GM20000 (cell line): Measurements from ENCODE around the gene RPUSD4.
"Not testable (repeated sequence)": the region's sequence is repeated elsewhere in the genome, so short reads cannot be mapped to it uniquely, and the experiment has no call there.

Experiments used
- DNase-seq: peaks from one replicate; pipeline ENCODE4 v3.0.0; 2012; ENCODE audit warnings: low spot score
- TF ChIP-seq, protein P1 (sequence below): IDR thresholded peaks from 2 replicates; pipeline ENCODE4 v1.5.1; 2012; ENCODE audit warnings: mild to moderate bottlenecking, control low read depth; ENCODE audit errors: extremely low read depth, missing control alignments

The RPUSD4 gene, protein sequence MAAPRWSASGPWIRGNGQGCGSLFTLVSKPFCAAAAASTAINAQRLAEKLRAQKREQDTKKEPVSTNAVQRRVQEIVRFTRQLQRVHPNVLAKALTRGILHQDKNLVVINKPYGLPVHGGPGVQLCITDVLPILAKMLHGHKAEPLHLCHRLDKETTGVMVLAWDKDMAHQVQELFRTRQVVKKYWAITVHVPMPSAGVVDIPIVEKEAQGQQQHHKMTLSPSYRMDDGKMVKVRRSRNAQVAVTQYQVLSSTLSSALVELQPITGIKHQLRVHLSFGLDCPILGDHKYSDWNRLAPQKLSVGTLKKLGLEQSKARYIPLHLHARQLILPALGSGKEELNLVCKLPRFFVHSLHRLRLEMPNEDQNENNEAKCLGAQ

DNA sequence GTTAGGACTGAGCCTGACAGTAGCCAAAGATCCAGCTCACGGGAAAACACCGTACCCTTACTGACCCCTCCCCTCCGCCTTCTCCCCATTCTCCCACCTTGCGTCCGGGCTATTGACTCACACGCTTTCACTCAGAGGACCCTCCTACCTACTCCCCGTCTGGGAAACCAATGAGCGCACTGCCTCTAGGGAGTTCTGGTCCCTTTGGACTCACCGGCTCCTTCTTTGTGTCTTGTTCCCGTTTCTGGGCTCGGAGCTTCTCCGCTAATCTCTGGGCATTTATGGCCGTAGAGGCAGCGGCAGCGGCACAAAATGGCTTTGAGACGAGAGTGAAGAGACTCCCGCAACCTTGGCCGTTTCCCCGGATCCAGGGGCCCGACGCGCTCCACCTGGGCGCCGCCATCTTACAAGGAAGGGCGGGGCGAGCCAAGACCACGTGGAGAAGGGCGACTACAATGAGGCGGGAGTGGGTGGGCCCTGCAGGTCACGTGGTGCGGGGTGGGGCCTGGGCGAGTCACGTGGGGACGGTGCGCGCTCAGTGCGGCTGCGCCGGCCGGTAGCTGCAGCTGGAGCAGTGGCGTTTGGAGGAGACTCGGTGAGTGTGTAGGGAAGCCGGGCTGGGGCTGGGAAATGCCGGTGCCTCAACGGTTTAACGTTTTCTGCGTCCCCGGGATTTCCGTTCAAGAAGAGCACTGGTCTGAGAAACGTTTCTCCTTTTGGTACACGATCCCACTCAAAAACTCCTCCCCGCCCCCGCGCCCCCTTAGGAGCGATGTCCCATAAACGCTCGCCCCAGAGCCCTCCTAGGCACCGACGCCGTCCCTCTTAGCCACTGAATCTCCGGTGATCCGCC lies at the start of gene RPUSD4, which contains the start of gene FAM118B:
Gene RPUSD4 (minus strand): TSS at position 415 of the 853 bp plus-strand sequence. CDS start 12 bp downstream, at position 403.
Gene FAM118B (plus strand): TSS at position 547 of the 853 bp plus-strand sequence. CDS start 23,220 bp downstream, outside the sequence.
- peak; percentile 96 for DNase-seq
- TF ChIP-seq, protein P1, sequence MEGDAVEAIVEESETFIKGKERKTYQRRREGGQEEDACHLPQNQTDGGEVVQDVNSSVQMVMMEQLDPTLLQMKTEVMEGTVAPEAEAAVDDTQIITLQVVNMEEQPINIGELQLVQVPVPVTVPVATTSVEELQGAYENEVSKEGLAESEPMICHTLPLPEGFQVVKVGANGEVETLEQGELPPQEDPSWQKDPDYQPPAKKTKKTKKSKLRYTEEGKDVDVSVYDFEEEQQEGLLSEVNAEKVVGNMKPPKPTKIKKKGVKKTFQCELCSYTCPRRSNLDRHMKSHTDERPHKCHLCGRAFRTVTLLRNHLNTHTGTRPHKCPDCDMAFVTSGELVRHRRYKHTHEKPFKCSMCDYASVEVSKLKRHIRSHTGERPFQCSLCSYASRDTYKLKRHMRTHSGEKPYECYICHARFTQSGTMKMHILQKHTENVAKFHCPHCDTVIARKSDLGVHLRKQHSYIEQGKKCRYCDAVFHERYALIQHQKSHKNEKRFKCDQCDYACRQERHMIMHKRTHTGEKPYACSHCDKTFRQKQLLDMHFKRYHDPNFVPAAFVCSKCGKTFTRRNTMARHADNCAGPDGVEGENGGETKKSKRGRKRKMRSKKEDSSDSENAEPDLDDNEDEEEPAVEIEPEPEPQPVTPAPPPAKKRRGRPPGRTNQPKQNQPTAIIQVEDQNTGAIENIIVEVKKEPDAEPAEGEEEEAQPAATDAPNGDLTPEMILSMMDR, result no peak

DNA sequence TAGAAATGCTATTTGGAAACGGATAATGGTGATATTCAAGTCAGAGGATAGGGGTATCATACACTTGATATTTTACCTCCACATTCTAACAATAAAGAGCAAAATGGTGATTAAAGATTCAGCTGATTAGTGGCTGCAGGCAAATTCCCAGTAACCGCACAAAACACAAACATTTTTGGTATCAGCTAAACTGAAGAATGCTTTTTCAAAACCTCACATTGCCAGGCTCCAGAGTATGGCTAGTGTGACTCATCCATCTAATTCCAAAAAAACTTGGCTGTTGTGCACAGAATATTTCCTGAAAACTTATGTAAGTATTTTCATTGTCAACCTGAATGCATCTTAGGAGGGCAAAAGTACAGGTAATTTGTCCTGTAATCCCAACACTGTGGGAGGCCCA lies 46.3 kb upstream of the RPUSD4 start:
- TF ChIP-seq, protein P1, result no peak
- DNase-seq, result no peak

DNA sequence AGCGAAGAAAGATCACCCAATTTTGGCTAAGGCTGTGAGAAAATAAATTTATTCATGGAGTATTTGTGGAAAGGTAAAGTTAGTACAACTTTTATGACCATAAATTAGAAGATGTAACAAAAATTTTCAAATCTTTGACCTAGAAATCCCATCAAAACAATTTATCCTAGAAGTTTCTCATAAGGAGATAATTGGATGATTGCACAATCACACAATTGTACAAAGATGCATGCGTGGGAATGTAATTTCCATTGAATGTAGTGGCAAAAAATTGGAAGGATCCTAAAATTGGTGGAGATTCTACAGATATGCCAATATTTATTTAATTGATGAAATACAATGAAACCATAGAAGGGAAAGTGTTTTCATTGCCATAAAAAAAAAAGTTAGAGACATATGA lies 45.7 kb upstream of the RPUSD4 start:
- DNase-seq, result no peak
- TF ChIP-seq, protein P1, result no peak

DNA sequence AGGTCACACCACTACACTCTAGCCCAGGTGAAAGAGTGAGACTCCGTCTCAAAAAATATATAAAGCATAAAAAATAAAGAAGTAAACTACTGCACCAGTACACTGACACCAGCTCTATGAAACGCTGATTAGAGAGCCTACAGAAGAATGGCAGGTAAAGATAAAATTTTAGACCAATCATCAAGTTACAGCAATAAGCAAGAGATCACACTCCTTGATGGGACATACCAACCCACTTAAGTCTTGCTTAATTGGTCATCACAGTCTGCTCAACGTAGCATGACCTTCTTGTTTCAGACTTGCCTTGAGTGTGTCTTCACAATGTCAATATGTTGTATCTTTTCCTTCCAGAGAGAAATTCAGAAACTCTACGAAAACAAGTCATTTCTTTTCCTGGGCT lies 44.8 kb upstream of the RPUSD4 start:
- DNase-seq, result no peak
- TF ChIP-seq, protein P1, result no peak

DNA sequence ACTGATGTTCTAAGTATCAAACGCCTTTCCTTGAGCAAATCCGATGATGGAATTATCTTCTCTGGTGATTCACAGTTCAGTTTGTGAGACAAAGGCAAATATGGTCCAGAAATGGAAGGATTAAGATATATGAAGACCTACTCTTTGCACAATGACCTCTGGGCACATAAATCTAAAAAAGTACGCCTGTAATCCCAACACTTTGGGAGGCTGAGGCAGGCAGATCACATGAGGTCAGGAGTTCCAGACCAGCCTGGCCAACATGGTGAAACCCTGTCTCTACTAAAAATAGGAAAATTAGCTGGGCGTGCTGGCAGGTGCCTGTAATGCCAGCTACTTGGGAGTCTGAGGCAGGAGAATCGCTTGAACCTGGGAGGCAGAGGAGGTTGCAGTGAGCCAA lies 44.1 kb upstream of the RPUSD4 start:
- DNase-seq, result not testable (repeated sequence)

DNA sequence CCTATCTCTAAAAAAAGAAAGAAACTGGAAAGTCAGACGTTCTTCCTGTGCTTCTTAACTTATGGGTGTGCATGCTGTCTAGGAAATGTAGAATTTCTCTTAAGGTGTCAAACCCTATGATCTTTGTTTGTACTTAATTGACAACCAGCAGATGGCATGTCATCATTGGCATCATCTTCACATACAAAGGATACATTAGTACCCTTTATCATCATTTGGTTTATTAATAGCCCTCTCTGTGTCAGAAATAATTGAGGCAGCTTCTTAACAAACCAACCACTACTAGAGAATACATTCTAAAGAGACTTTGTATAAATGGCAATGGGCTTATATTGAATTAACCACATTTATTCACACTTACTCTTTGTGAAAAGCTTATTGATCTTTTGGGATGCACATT lies 43.4 kb upstream of the RPUSD4 start:
- no peak for DNase-seq
- TF ChIP-seq, protein P1, result no peak

DNA sequence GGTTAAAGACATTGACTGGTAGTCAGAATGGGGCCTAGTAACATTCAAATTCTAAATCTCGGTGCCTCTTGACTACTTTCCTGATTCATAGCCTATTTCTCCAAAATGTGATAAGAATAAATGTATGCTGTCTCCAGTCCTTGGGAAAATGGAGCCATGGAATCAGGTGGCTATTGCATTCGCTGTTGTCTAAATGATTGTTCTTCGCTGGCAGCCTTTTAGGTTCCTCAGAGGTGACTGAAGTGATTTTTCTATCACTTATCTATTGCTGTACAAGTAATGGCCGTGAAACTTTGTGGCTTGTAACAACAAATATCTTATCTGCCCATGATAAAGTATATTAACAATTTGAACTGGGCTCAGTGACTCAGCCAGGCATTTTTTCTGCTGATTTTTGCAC lies 41.8 kb upstream of the RPUSD4 start:
- no peak for DNase-seq
- TF ChIP-seq, protein P1, result no peak
